H9 (cell line): ENCODE data around the gene KLHL12. TPM values are rescaled to one million over a fixed set of nuclear protein-coding genes. Genes with fewer than 3 reads are reported as not detected.

ENCODE experiments used
- DNase-seq: peaks from one replicate; pipeline ENCODE4 v3.0.0-alpha.2; 2017
- H2AFZ ChIP-seq: one replicate; pipeline ENCODE4 v1.6.1; 2013; ENCODE audit warnings: mild to moderate bottlenecking, low read length, control low read depth, moderate library complexity
- H2AK5ac ChIP-seq: 2 replicates; pipeline ENCODE4 v1.6.1; 2013; ENCODE audit warnings: low read length, control low read depth, mixed read lengths; ENCODE audit not compliant: insufficient read length
- H2BK120ac ChIP-seq: one replicate; pipeline ENCODE4 v1.6.1; 2013; ENCODE audit warnings: low read depth, mild to moderate bottlenecking, low read length, control low read depth, inconsistent platforms; ENCODE audit not compliant: poor library complexity, severe bottlenecking
- H2BK12ac ChIP-seq: 2 replicates; pipeline ENCODE4 v1.6.1; 2013; ENCODE audit warnings: low read length, control low read depth, mixed read lengths, low read depth; ENCODE audit not compliant: insufficient read length
- H2BK15ac ChIP-seq: 2 replicates; pipeline ENCODE4 v1.6.1; 2013; ENCODE audit warnings: low read depth, low read length, control low read depth
- H2BK20ac ChIP-seq: one replicate; pipeline ENCODE4 v1.6.1; 2013; ENCODE audit warnings: low read depth, mild to moderate bottlenecking, low read length, control low read depth, inconsistent platforms; ENCODE audit not compliant: poor library complexity, severe bottlenecking
- H2BK5ac ChIP-seq: 2 replicates; pipeline ENCODE4 v1.6.1; 2013; ENCODE audit warnings: low read length, control low read depth, mixed read lengths; ENCODE audit not compliant: insufficient read length
- H3K14ac ChIP-seq: 2 replicates; pipeline ENCODE4 v1.6.1; 2013; ENCODE audit warnings: low read length, control low read depth; ENCODE audit not compliant: insufficient read depth
- H3K18ac ChIP-seq: 2 replicates; pipeline ENCODE4 v1.6.1; 2013; ENCODE audit warnings: low read depth, mild to moderate bottlenecking, mixed read lengths, low read length, control low read depth; ENCODE audit not compliant: insufficient read length
- H3K23ac ChIP-seq: 2 replicates; pipeline ENCODE4 v1.6.1; 2013; ENCODE audit warnings: low read length, control low read depth, mixed read lengths, low read depth; ENCODE audit not compliant: insufficient read length
- H3K23me2 ChIP-seq: 2 replicates; pipeline ENCODE4 v1.6.1; 2013; ENCODE audit warnings: low read depth, mild to moderate bottlenecking, mixed read lengths, low read length, control low read depth; ENCODE audit not compliant: insufficient read length, poor library complexity, severe bottlenecking
- H3K27ac ChIP-seq: 2 replicates; pipeline ENCODE4 v1.5.1; 2013; ENCODE audit warnings: low read length, control low read depth, mixed read lengths, low read depth; ENCODE audit not compliant: insufficient read length
- H3K27me3 ChIP-seq: 2 replicates; pipeline ENCODE4 v1.6.1; 2013; ENCODE audit warnings: low read length, control low read depth, inconsistent platforms; ENCODE audit not compliant: insufficient read depth
- H3K4ac ChIP-seq: 2 replicates; pipeline ENCODE4 v1.6.1; 2013; ENCODE audit warnings: low read depth, mild to moderate bottlenecking, control low read depth, inconsistent platforms, low read length, moderate library complexity
- H3K4me1 ChIP-seq: 2 replicates; pipeline ENCODE4 v1.6.1; 2013; ENCODE audit warnings: low read length, control low read depth, inconsistent platforms; ENCODE audit not compliant: insufficient read depth
- H3K4me2 ChIP-seq: 2 replicates; pipeline ENCODE4 v1.6.1; 2013; ENCODE audit warnings: low read length, control low read depth, mixed read lengths; ENCODE audit not compliant: insufficient read length, insufficient read depth
- H3K56ac ChIP-seq: 2 replicates; pipeline ENCODE4 v1.6.1; 2013; ENCODE audit warnings: low read depth, mild to moderate bottlenecking, mixed read lengths, low read length, control low read depth; ENCODE audit not compliant: insufficient read length
- H3K79me1 ChIP-seq: 2 replicates; pipeline ENCODE4 v1.6.1; 2013; ENCODE audit warnings: low read depth, mild to moderate bottlenecking, moderate library complexity, low read length, control low read depth, inconsistent platforms; ENCODE audit not compliant: insufficient read depth, poor library complexity, severe bottlenecking
- H3K79me2 ChIP-seq: 2 replicates; pipeline ENCODE4 v1.6.1; 2013; ENCODE audit warnings: low read length, control low read depth, inconsistent platforms; ENCODE audit not compliant: insufficient read depth
- H3K9ac ChIP-seq: 2 replicates; pipeline ENCODE4 v1.6.1; 2013; ENCODE audit warnings: low read length, control low read depth, mixed read lengths; ENCODE audit not compliant: insufficient read length; ENCODE audit errors: extremely low read depth
- H3K9me3 ChIP-seq: one replicate; pipeline ENCODE4 v1.6.1; 2013; ENCODE audit warnings: low read depth, low read length, inconsistent platforms; ENCODE audit not compliant: control insufficient read depth
- H3T11ph ChIP-seq: one replicate; pipeline ENCODE4 v1.6.1; 2013; ENCODE audit warnings: mild to moderate bottlenecking, low read length, control low read depth, inconsistent platforms
- H4K20me1 ChIP-seq: one replicate; pipeline ENCODE4 v1.6.1; 2013; ENCODE audit not compliant: control insufficient read depth, insufficient read length, insufficient read depth
- H4K5ac ChIP-seq: 2 replicates; pipeline ENCODE4 v1.6.1; 2013; ENCODE audit warnings: low read depth, mild to moderate bottlenecking, mixed read lengths, low read length, control low read depth; ENCODE audit not compliant: insufficient read length
- H4K8ac ChIP-seq: replicated peaks from 2 replicates; pipeline ENCODE4 v1.6.1; 2013; ENCODE audit warnings: low read length, control low read depth, mixed read lengths, low read depth; ENCODE audit not compliant: insufficient read length
- H4K91ac ChIP-seq: 2 replicates; pipeline ENCODE4 v1.6.1; 2013; ENCODE audit warnings: low read depth, mild to moderate bottlenecking, moderate library complexity, mixed read lengths, low read length, control low read depth; ENCODE audit not compliant: insufficient read length
- H3K27ac Mint-ChIP-seq, 3 experiments: 2 replicates in 2 of 3; 3 replicates in 1 of 3; pipeline ENCODE4 v1.8.0; 2020 to 2021; ENCODE audit warnings: mixed read lengths in 3 of 3, mild to moderate bottlenecking in 1 of 3, moderate library complexity in 1 of 3
- H3K27me3 Mint-ChIP-seq: 2 replicates; pipeline ENCODE4 v1.8.0; 2021; ENCODE audit warnings: low read depth, mild to moderate bottlenecking, moderate library complexity, mixed read lengths
- H3K36me3 Mint-ChIP-seq, 3 experiments: 2 replicates in 2 of 3; 3 replicates in 1 of 3; pipeline ENCODE4 v1.8.0; 2020 to 2021; ENCODE audit warnings: low read depth in 3 of 3, mixed read lengths in 3 of 3; ENCODE audit not compliant: insufficient read depth in 1 of 3
- H3K4me1 Mint-ChIP-seq, 2 experiments: 2 replicates each; pipeline ENCODE4 v1.8.0; 2020; ENCODE audit warnings: mixed read lengths in 2 of 2
- H3K4me3 Mint-ChIP-seq, 2 experiments: 2 replicates in 1 of 2; 3 replicates in 1 of 2; pipeline ENCODE4 v1.8.0; 2020 to 2021; ENCODE audit warnings: mild to moderate bottlenecking in 2 of 2, mixed read lengths in 2 of 2, moderate library complexity in 1 of 2
- H3K9me3 Mint-ChIP-seq, 2 experiments: 2 replicates in 1 of 2; 3 replicates in 1 of 2; pipeline ENCODE4 v1.8.0; 2020; ENCODE audit warnings: mild to moderate bottlenecking in 2 of 2, mixed read lengths in 2 of 2, moderate library complexity in 1 of 2
- CTCF ChIP-seq: fragments of 200-600 bp; sonication (generic); conservative IDR thresholded peaks from 3 replicates; pipeline ENCODE4 v1.8.0; 2021; ENCODE audit warnings: antibody characterized with exemption, mild to moderate bottlenecking
- WGBS: extraction: QIAGEN DNeasy Blood & Tissue Kit; methylation state at CpG from one replicate; pipeline ENCODE4 v1.1.7; 2013; ENCODE audit warnings: missing lambda C conversion rate, low lambda C conversion rate, mixed read lengths; ENCODE audit not compliant: insufficient read length; ENCODE audit errors: extremely low coverage; 5-methylcytosine and 5-hydroxymethylcytosine counted together
- total RNA-seq: library from RNA; stranded (reverse); gene quantifications from 2 replicates; pipeline ENCODE4 v1.2.1, GENCODE V29; 2021

KLHL12 gene
- total RNA-seq, 1 experiment from 2014 or later, result 38.4 TPM

DNA sequence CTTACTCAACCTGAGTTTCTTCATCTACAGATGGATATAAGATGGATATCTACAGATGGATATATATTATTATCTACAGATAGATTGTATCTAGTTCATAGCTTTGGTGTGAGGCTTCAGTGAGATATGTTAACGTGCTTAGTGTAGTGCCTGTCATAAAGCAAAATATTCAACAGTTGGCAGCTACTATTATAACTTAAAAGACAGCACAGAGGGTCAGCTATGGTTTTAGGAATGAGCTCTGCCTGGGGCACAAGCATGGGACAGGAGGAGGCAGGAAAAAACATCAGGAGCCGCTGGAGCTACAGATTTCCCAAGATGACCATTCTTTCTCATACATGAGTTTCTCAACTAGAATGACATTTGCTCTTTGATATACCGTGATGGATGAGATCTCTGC lies 41.3 kb upstream of the KLHL12 start:
- no peak overlapping the region for H2AFZ ChIP-seq
- TF ChIP-seq CTCF, result no peak

More for the DNA sequence above, 41.3 kb upstream of the KLHL12 start:
- Histone ChIP-seq H3K79me2 (no peaks in the 10 kb centered on the region), H3K56ac (no peak overlapping the region), H3K79me1 (no peaks in the 10 kb centered on the region), H2AK5ac (no peak overlapping the region), H2BK20ac (no peak overlapping the region), H4K8ac (no peak overlapping the region), H3K9me3 (no peaks in the 10 kb centered on the region), H3K4me1 (no peaks in the 10 kb centered on the region), H2BK120ac (no peak overlapping the region), H4K20me1 (no peaks in the 10 kb centered on the region), H3K4me2 (peak overlapping the region; percentile 75), H3K23ac (no peak overlapping the region), H4K91ac (no peak overlapping the region), H3T11ph (no peak overlapping the region), H2BK12ac (no peak overlapping the region), H2BK15ac (no peak overlapping the region), H3K9ac (no peak overlapping the region), H3K27me3 (no peaks in the 10 kb centered on the region), H3K18ac (no peak overlapping the region), H3K4ac (no peak overlapping the region), H3K27ac (no peak overlapping the region), H4K5ac (no peak overlapping the region), H2BK5ac (no peak overlapping the region), H3K23me2 (peaks cover 6% of the 10 kb centered on the region), H3K14ac (no peak overlapping the region)
- H3K4me1 Mint-ChIP-seq, result peaks cover 16 to 19% of the 10 kb centered on the region in 2 experiments
- no CpG with 5 or more reads among the region's 3 CpGs for WGBS
- DNase-seq, result no peak
- H3K27ac Mint-ChIP-seq, result no peak overlapping the region
- peaks cover 20% of the 10 kb centered on the region for H3K27me3 Mint-ChIP-seq
- peaks cover 0 to 5% (median 0%) of the 10 kb centered on the region in 3 experiments; a peak in 3 of 7 replicates for H3K36me3 Mint-ChIP-seq
- no peaks in the 10 kb centered on the region; a peak in 1 of 5 replicates for H3K9me3 Mint-ChIP-seq
- peak overlapping the region in 1 of 2 experiments; percentile 91; a peak in 2 of 5 replicates for H3K4me3 Mint-ChIP-seq
